WTC11 (cell line): Measurements from ENCODE around the gene CD164L2. TPM values are rescaled to one million over a fixed set of nuclear protein-coding genes. Genes with fewer than 3 reads are reported as not detected.
A peak's percentile ranks its signal among the peaks of the same experiment; 100 is the strongest.
"Not testable (repeated sequence)": the region's sequence is repeated elsewhere in the genome, so short reads cannot be mapped to it uniquely, and the experiment has no call there.

ENCODE experiments used
- ATAC-seq: fragments of 200-7000 bp; cut with Tn5 transposase; 2 replicates; pipeline ENCODE4 v1.10.0; 2021; ENCODE audit warnings: mild to moderate bottlenecking, moderate library complexity
- Bru-seq: library from RNA; stranded (reverse); fragments of 400-500 nt; gene quantifications from one replicate; lab custom pipeline; 2021; lab: Mats Ljungman, UMichigan
- CTCF ChIA-PET: fragments of 300-600 bp; sonication (Branson Sonifier 250); formaldehyde crosslinking; loops from one replicate; lab custom pipeline; 2021; ENCODE audit warnings: antibody characterized with exemption; lab: Charles Lee
- POLR2A ChIA-PET: fragments of 350-600 bp; sonication (Branson Sonifier 250); formaldehyde crosslinking; loops from one replicate; lab custom pipeline; 2021; ENCODE audit warnings: antibody characterized with exemption; lab: Charles Lee
- DNase-seq: peaks from one replicate; pipeline ENCODE4 v3.0.0; 2021; ENCODE audit warnings: low spot score
- H3K27ac Mint-ChIP-seq: 2 replicates; pipeline ENCODE4 v1.8.0; 2021; ENCODE audit warnings: mixed read lengths
- H3K27me3 Mint-ChIP-seq: 2 replicates; pipeline ENCODE4 v1.8.0; 2021; ENCODE audit warnings: low read depth, mild to moderate bottlenecking, moderate library complexity, mixed read lengths
- H3K36me3 Mint-ChIP-seq: 2 replicates; pipeline ENCODE4 v1.8.0; 2021; ENCODE audit warnings: mixed read lengths
- H3K4me1 Mint-ChIP-seq: 2 replicates; pipeline ENCODE4 v1.8.0; 2022; ENCODE audit warnings: mixed read lengths
- H3K4me3 Mint-ChIP-seq: 2 replicates; pipeline ENCODE4 v1.8.0; 2021; ENCODE audit warnings: mild to moderate bottlenecking, moderate library complexity, mixed read lengths
- H3K9me3 Mint-ChIP-seq: 2 replicates; pipeline ENCODE4 v1.8.0; 2021; ENCODE audit warnings: mixed read lengths
- CDX4 ChIP-seq: fragments of 250-450 bp; sonication (Bioruptor Pico); IDR thresholded peaks from 2 replicates; pipeline ENCODE4 v1.9.0; 2021; ENCODE audit warnings: moderate library complexity, mild to moderate bottlenecking, inconsistent platforms, borderline replicate concordance
- CREM ChIP-seq: sonication (generic); formaldehyde crosslinking; IDR thresholded peaks from 2 replicates; pipeline ENCODE4 v1.8.1; 2022; ENCODE audit warnings: mild to moderate bottlenecking, missing genetic modification reagents, moderate library complexity
- E2F5 ChIP-seq: sonication (generic); formaldehyde crosslinking; IDR thresholded peaks from 2 replicates; pipeline ENCODE4 v1.8.1; 2022; ENCODE audit warnings: mild to moderate bottlenecking, moderate library complexity, missing genetic modification reagents
- EMX1 ChIP-seq: fragments of 250-450 bp; sonication (Bioruptor Pico); IDR thresholded peaks from 2 replicates; pipeline ENCODE4 v1.8.0; 2021; ENCODE audit warnings: mild to moderate bottlenecking
- GTF2I ChIP-seq: fragments of 250-450 bp; sonication (Bioruptor Pico); conservative IDR thresholded peaks from 2 replicates; pipeline ENCODE4 v1.4.0; 2021; ENCODE audit warnings: mild to moderate bottlenecking
- HMGA2 ChIP-seq: fragments of 250-450 bp; sonication (Bioruptor Pico); IDR thresholded peaks from 2 replicates; pipeline ENCODE4 v1.4.0; 2021; ENCODE audit warnings: mild to moderate bottlenecking, moderate library complexity
- MYBL2 ChIP-seq: sonication (generic); formaldehyde crosslinking; IDR thresholded peaks from 2 replicates; pipeline ENCODE4 v1.8.1; 2023; ENCODE audit warnings: mild to moderate bottlenecking, moderate library complexity, missing genetic modification reagents
- NFYB ChIP-seq: sonication (generic); formaldehyde crosslinking; conservative IDR thresholded peaks from 2 replicates; pipeline ENCODE4 v1.8.0; 2022; ENCODE audit warnings: low read depth, missing genetic modification reagents
- NR3C1 ChIP-seq: sonication (generic); formaldehyde crosslinking; conservative IDR thresholded peaks from 2 replicates; pipeline ENCODE4 v1.8.1; 2023; ENCODE audit warnings: low read depth, mild to moderate bottlenecking, missing genetic modification reagents
- RORB ChIP-seq: fragments of 250-450 bp; sonication (Bioruptor Pico); IDR thresholded peaks from 2 replicates; pipeline ENCODE4 v1.9.0; 2021; ENCODE audit warnings: mild to moderate bottlenecking
- SOX15 ChIP-seq: fragments of 250-450 bp; sonication (Bioruptor Pico); IDR thresholded peaks from 2 replicates; pipeline ENCODE4 v1.9.0; 2021; ENCODE audit warnings: mild to moderate bottlenecking
- SP1 ChIP-seq: sonication (generic); formaldehyde crosslinking; conservative IDR thresholded peaks from 2 replicates; pipeline ENCODE4 v1.8.1; 2022; ENCODE audit warnings: missing genetic modification reagents
- STAT6 ChIP-seq: sonication (generic); formaldehyde crosslinking; conservative IDR thresholded peaks from 2 replicates; pipeline ENCODE4 v1.8.1; 2023; ENCODE audit warnings: mild to moderate bottlenecking, low read depth, missing genetic modification reagents, moderate library complexity
- TCF7 ChIP-seq: sonication (generic); formaldehyde crosslinking; IDR thresholded peaks from 2 replicates; pipeline ENCODE4 v1.8.0; 2022; ENCODE audit warnings: mild to moderate bottlenecking, low read depth, missing genetic modification reagents, moderate library complexity
- ZNF121 ChIP-seq: sonication (generic); formaldehyde crosslinking; IDR thresholded peaks from 2 replicates; pipeline ENCODE4 v1.8.0; 2023; ENCODE audit warnings: missing genetic modification reagents
- ZNF263 ChIP-seq: sonication (generic); formaldehyde crosslinking; IDR thresholded peaks from 2 replicates; pipeline ENCODE4 v1.8.1; 2022; ENCODE audit warnings: low read depth, mild to moderate bottlenecking, moderate library complexity, missing genetic modification reagents
- ZNF317 ChIP-seq: sonication (generic); formaldehyde crosslinking; IDR thresholded peaks from 2 replicates; pipeline ENCODE4 v1.8.1; 2023; ENCODE audit warnings: low read depth, mild to moderate bottlenecking, moderate library complexity, missing genetic modification reagents, borderline replicate concordance
- long read RNA-seq, 3 experiments: library from RNA in 1 of 3; library from capped mRNA in 1 of 3; library from polyadenylated mRNA in 1 of 3; unstranded in 2 of 3; stranded (forward) in 1 of 3; transcript quantifications; one replicate each; pipeline ENCODE4 v2.0.0, GENCODE V29; 2021
- total RNA-seq: library from RNA; stranded (reverse); gene quantifications from 3 replicates; pipeline ENCODE4 v1.2.3, GENCODE V29; 2021
- TF ChIP-seq, protein P1 (sequence below): sonication (generic); formaldehyde crosslinking; conservative IDR thresholded peaks from 2 replicates; pipeline ENCODE4 v1.8.1; 2022; ENCODE audit warnings: mild to moderate bottlenecking, missing genetic modification reagents
- TF ChIP-seq, protein P2 (sequence below): sonication (generic); formaldehyde crosslinking; IDR thresholded peaks from 2 replicates; pipeline ENCODE4 v1.8.1; 2023; ENCODE audit warnings: mild to moderate bottlenecking, missing genetic modification reagents, borderline replicate concordance
- TF ChIP-seq, protein P3 (sequence below): sonication (generic); formaldehyde crosslinking; IDR thresholded peaks from 2 replicates; pipeline ENCODE4 v1.8.1; 2023; ENCODE audit warnings: mild to moderate bottlenecking, missing genetic modification reagents, moderate library complexity

CD164L2 gene
- total RNA-seq (3.0 to 5.5 TPM (median 4.3 TPM) in 3 replicates), Bru-seq, nascent RNA (percentile 43 among the genes with signal in this experiment)
- long read RNA-seq, experiment 1, partial matches to known transcripts, result 0 of 4 reads
- long read RNA-seq, experiment 1, other reads (novel, unspliced or antisense), result 1 of 4 reads
- long read RNA-seq, experiment 2, partial matches to known transcripts, result 1 of 1 reads
- long read RNA-seq, experiment 2, other reads (novel, unspliced or antisense), result 0 of 1 reads
- long read RNA-seq, experiment 3, partial matches to known transcripts, result 0 of 1 reads
- long read RNA-seq, experiment 3, other reads (novel, unspliced or antisense), result 0 of 1 reads

DNA sequence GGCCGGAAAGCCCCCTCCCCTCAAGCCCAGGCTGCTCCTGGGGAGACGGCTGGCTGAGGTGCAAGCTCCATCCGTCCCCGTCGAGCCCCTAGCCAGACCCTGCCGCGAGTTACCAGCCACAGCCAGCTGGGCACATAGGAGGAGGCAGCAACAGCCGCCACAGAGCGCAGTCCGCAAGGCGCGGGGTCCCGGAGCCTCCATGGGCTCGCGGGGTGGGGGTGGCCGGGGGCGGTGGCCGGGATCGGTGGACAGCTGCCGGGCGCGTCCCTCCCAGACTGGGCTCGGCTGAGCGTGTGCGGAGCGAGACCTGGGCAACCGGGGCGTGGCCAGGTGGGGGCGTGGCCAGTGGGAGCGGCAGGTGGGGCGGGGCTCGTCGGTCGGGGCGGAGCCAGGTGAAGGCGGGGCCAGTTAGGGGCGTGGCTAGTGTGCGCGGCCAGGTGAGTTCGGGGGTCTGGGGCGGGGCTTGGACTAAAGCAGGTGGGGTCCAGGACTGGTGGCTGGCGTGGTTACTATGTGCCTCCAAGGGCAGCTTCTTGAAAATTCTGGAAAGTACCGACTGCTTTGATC lies at the start of gene CD164L2:
CD164L2 (minus strand) TSS at position 295 of the 567 bp plus-strand sequence; CDS start at position 201, 94 bp downstream.
- H3K27me3 Mint-ChIP-seq, result peaks cover 31% of the 10 kb centered on the region
- H3K4me3 Mint-ChIP-seq, result peak within 1 kb of the TSS; percentile 67
- ATAC-seq (peak; percentile 95), DNase-seq (peak; percentile 93)
- H3K9me3 Mint-ChIP-seq, result no peaks in the 10 kb centered on the region
- ChIA-PET CTCF (interaction anchor here (0.6 to 13.1 kb wide), 26 partner anchors 8 to 337 kb away, joined by 3 to 260 read pairs (median 6); partner anchors contain the start of genes FCN3, GPR3 and MAP3K6), POLR2A (interaction anchor here (0.7 to 2.7 kb wide), 7 partner anchors 8 to 192 kb away, joined by 3 to 13 read pairs (median 4); partner anchors contain the start of genes FCN3 and MAP3K6)
- H3K27ac Mint-ChIP-seq, result no peak within 1 kb of the TSS
- no peaks in the 10 kb centered on the region for H3K36me3 Mint-ChIP-seq
- H3K4me1 Mint-ChIP-seq, result peaks cover 4% of the 10 kb centered on the region; the same call in 1 of the 2 replicates
- TF ChIP-seq HMGA2 (CRISPR knock-in tag) (no peak), SOX15 (CRISPR knock-in tag) (no peak), NR3C1 (no peak), ZNF317 (no peak), SP1 (CRISPR knock-in tag) (peak; percentile 82)
- TF ChIP-seq, protein P1, sequence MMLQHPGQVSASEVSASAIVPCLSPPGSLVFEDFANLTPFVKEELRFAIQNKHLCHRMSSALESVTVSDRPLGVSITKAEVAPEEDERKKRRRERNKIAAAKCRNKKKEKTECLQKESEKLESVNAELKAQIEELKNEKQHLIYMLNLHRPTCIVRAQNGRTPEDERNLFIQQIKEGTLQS, result no peak

DNA sequence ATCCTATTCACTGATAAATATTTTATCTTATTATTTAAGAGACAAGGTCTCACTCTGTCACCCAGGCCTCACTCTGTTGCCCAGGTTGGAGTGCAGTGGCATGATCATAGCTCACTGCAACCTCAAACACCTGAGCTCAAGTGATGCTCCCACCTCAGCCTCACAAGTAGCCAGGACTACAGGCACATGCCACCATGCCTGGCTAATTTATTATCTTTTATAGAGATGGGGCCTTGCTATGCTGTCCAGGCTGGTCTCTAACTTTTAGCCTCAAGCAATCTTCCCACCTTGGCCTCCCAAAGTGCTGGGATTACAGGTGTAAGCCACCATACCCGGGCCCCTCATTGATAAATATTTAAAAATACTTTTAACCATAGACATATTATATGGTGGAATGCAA lies 49.6 kb upstream of the CD164L2 start:
- not testable (repeated sequence) for DNase-seq
- TF ChIP-seq ZNF121 (CRISPR knock-in tag), result peak; percentile 78; the same call in 1 of the 2 replicates
- CTCF ChIA-PET, result interaction anchor here (0.6 to 0.7 kb wide), 2 partner anchors 88 to 387 kb away, joined by 3 to 4 read pairs; no protein-coding TSS in a partner anchor

GRCh38 chr1:27431601-27431940 lies 48.4 kb upstream of the CD164L2 start:
- no peaks in the 10 kb centered on the region for H3K27me3 Mint-ChIP-seq
- H3K9me3 Mint-ChIP-seq, result no peaks in the 10 kb centered on the region
- no peak overlapping the region for H3K4me3 Mint-ChIP-seq
- no peak for ATAC-seq
- no peak for DNase-seq
- H3K27ac Mint-ChIP-seq, result peak overlapping the region; percentile 91
- POLR2A ChIA-PET, result no interaction called here
- peaks cover 13% of the 10 kb centered on the region for H3K36me3 Mint-ChIP-seq
- CTCF ChIA-PET, result interaction anchor here (1.0 to 4.6 kb wide), 4 partner anchors 15 to 238 kb away, joined by 4 to 30 read pairs (median 13); no protein-coding TSS in a partner anchor
- TF ChIP-seq STAT6 (no peak), E2F5 (CRISPR knock-in tag) (no peak), TCF7 (CRISPR knock-in tag) (no peak), ZNF263 (CRISPR knock-in tag) (no peak), MYBL2 (CRISPR knock-in tag) (no peak), ZNF121 (CRISPR knock-in tag) (no peak), EMX1 (CRISPR knock-in tag) (no peak), GTF2I (CRISPR knock-in tag) (no peak), CREM (CRISPR knock-in tag) (no peak), NFYB (CRISPR knock-in tag) (no peak), CDX4 (CRISPR knock-in tag) (no peak), RORB (CRISPR knock-in tag) (no peak)
- TF ChIP-seq, protein P2, sequence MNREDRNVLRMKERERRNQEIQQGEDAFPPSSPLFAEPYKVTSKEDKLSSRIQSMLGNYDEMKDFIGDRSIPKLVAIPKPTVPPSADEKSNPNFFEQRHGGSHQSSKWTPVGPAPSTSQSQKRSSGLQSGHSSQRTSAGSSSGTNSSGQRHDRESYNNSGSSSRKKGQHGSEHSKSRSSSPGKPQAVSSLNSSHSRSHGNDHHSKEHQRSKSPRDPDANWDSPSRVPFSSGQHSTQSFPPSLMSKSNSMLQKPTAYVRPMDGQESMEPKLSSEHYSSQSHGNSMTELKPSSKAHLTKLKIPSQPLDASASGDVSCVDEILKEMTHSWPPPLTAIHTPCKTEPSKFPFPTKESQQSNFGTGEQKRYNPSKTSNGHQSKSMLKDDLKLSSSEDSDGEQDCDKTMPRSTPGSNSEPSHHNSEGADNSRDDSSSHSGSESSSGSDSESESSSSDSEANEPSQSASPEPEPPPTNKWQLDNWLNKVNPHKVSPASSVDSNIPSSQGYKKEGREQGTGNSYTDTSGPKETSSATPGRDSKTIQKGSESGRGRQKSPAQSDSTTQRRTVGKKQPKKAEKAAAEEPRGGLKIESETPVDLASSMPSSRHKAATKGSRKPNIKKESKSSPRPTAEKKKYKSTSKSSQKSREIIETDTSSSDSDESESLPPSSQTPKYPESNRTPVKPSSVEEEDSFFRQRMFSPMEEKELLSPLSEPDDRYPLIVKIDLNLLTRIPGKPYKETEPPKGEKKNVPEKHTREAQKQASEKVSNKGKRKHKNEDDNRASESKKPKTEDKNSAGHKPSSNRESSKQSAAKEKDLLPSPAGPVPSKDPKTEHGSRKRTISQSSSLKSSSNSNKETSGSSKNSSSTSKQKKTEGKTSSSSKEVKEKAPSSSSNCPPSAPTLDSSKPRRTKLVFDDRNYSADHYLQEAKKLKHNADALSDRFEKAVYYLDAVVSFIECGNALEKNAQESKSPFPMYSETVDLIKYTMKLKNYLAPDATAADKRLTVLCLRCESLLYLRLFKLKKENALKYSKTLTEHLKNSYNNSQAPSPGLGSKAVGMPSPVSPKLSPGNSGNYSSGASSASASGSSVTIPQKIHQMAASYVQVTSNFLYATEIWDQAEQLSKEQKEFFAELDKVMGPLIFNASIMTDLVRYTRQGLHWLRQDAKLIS (CRISPR knock-in tag), result no peak
- TF ChIP-seq, protein P3, sequence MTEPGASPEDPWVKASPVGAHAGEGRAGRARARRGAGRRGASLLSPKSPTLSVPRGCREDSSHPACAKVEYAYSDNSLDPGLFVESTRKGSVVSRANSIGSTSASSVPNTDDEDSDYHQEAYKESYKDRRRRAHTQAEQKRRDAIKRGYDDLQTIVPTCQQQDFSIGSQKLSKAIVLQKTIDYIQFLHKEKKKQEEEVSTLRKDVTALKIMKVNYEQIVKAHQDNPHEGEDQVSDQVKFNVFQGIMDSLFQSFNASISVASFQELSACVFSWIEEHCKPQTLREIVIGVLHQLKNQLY (CRISPR knock-in tag), result no peak
- H3K4me1 Mint-ChIP-seq, result peaks cover 78% of the 10 kb centered on the region

More for the DNA sequence above, 49.6 kb upstream of the CD164L2 start:
- not testable (repeated sequence) for H3K27me3 Mint-ChIP-seq, H3K9me3 Mint-ChIP-seq, H3K4me3 Mint-ChIP-seq, ATAC-seq, H3K36me3 Mint-ChIP-seq, H3K27ac Mint-ChIP-seq
- peaks cover 79% of the 10 kb centered on the region for H3K4me1 Mint-ChIP-seq
- POLR2A ChIA-PET, result interaction anchor here (0.7 kb wide), 1 partner anchor 139 kb away, joined by 6 read pairs; no protein-coding TSS in a partner anchor
